Kidney (tissue), 14 donors: ENCODE data around the gene MYO7A. TPM values are rescaled to one million over a fixed set of nuclear protein-coding genes. Genes with fewer than 3 reads are reported as not detected.

Experiments
- DNase-seq, 5 donors: peaks; one replicate each; pipeline ENCODE4 v3.0.0-alpha.2; 2013 to 2020
- FAIRE-seq: peaks from 2 replicates; lab custom pipeline; 2012; peaks lifted over from hg19 to GRCh38; lab: Jason Lieb, UNC
- H3K27ac ChIP-seq, 2 donors: one replicate each; pipeline ENCODE4 v1.7.0; 2013; ENCODE audit warnings: low read depth in 2 of 2, low read length in 2 of 2, inconsistent platforms in 1 of 2
- H3K27me3 ChIP-seq: one replicate; pipeline ENCODE4 v1.7.1; 2013; ENCODE audit warnings: low read length, inconsistent platforms; ENCODE audit not compliant: control insufficient read depth, insufficient read depth
- H3K36me3 ChIP-seq, 3 donors: one replicate each; pipeline versions ENCODE4 v1.7.0 to v1.7.1; 2013; ENCODE audit warnings: low read length in 3 of 3, control low read depth in 1 of 3, inconsistent platforms in 1 of 3; ENCODE audit not compliant: insufficient read depth in 3 of 3, control insufficient read depth in 2 of 3
- H3K4me1 ChIP-seq, 3 donors: one replicate each; pipeline versions ENCODE4 v1.7.0 to v1.7.1; 2013; ENCODE audit warnings: low read length in 3 of 3, inconsistent platforms in 1 of 3, low read depth in 1 of 3; ENCODE audit not compliant: control insufficient read depth in 2 of 3, insufficient read depth in 2 of 3
- H3K4me3 ChIP-seq, 3 donors: one replicate each; pipeline versions ENCODE4 v1.7.0 to v1.8.1; 2013; ENCODE audit warnings: low read length in 3 of 3, control low read depth in 1 of 3, inconsistent platforms in 1 of 3
- H3K9ac ChIP-seq, 3 donors: one replicate each; pipeline versions ENCODE4 v1.7.0 to v1.7.1; 2013; ENCODE audit warnings: low read length in 3 of 3, control low read depth in 1 of 3, inconsistent platforms in 1 of 3
- H3K9me3 ChIP-seq, 3 donors: one replicate each; pipeline versions ENCODE4 v1.7.0 to v1.7.1; 2013; ENCODE audit warnings: low read length in 3 of 3, control low read depth in 1 of 3, inconsistent platforms in 1 of 3; ENCODE audit not compliant: control insufficient read depth in 2 of 3, insufficient read depth in 1 of 3
- CTCF ChIP-seq: IDR thresholded peaks from 3 replicates; pipeline ENCODE4 v1.5.1; 2012; ENCODE audit warnings: mild to moderate bottlenecking, moderate library complexity, borderline replicate concordance; ENCODE audit not compliant: insufficient read depth; ENCODE audit errors: extremely low read depth
- intact Hi-C: fragments of 100-400 bp; cut with DNase I; formaldehyde crosslinking; loops from one replicate; pipeline ENCODE4 v1.11.1; 2022
- polyA plus RNA-seq: library from polyadenylated mRNA; stranded (reverse); fragments of 350-450 nt; fragmentation: Illumina TruSeq; extraction: RNeasy Lipid Tissue Mini Kit (QIAGEN cat#74804); gene quantifications from one replicate; pipeline ENCODE4 v1.2.3, GENCODE V29; 2014; ENCODE audit warnings: low read depth, low replicate concordance; ENCODE audit not compliant: insufficient read depth
- total RNA-seq: library from RNA; stranded (reverse); fragmentation: NEBNext Ultra II Directional; extraction: Animal tissue kit (Norgen Biotek cat#: 25700); gene quantifications from one replicate; pipeline ENCODE4 v1.2.1, GENCODE V29; 2021
- donor health status: control.
- donor health status: control.
- donor health status: control.
- donor health status: control.
- donor health status: control.
- donor health status: DM: yes; HTN: yes; CAD: no.
- donor health status: Normal renal cell carcinoma (clear cell type).

Gene MYO7A
- total and polyA plus RNA-seq, 2 donors from 2014 or later = 6.1 to 10.7 TPM

DNA sequence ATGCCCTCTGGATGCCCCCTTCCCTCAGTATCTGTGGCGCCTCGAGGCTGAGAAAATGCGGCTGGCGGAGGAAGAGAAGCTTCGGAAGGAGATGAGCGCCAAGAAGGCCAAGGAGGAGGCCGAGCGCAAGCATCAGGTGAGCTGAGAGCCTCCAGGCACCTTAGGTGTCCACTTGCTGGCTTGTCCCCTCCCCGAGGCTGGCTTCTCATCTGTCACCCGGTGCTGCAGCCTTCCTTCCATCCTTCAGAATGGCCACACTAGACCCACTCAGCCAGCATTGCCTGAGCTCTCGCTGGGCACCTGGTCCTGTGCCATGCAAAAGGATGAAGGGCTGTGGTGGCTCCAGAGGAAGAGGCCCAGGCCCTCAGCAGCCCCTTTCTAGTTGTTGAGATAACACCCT, 52.3 kb downstream of the MYO7A start:
- DNase-seq = peak in 1 of 5 donors; percentile 48
- H3K9me3 ChIP-seq = no peaks in the 10 kb centered on the region

GRCh38 chr11:77181226-77181625, 53.2 kb downstream of the MYO7A start:
- no peak overlapping the region for H3K4me3 ChIP-seq
- no peak overlapping the region for H3K9ac ChIP-seq
- no peaks in the 10 kb centered on the region for H3K9me3 ChIP-seq
- H3K36me3 ChIP-seq = no peaks in the 10 kb centered on the region
- intact Hi-C loops = no loop called here
- no peak for TF ChIP-seq CTCF
- no peaks in the 10 kb centered on the region for H3K27me3 ChIP-seq
- FAIRE-seq (no peak), DNase-seq (peak in 1 of 5 donors; percentile 43)
- peaks cover 0 to 4% (median 0%) of the 10 kb centered on the region in 3 donors for H3K4me1 ChIP-seq
- H3K27ac ChIP-seq = no peak overlapping the region

More for the DNA sequence above, 52.3 kb downstream of the MYO7A start:
- Histone ChIP-seq H3K27me3 (no peaks in the 10 kb centered on the region), H3K27ac (no peak overlapping the region), H3K4me3 (no peak overlapping the region), H3K36me3 (no peaks in the 10 kb centered on the region), H3K9ac (no peak overlapping the region), H3K4me1 (peaks cover 0 to 4% (median 0%) of the 10 kb centered on the region in 3 donors)
- intact Hi-C loops = no loop called here
- no peak for FAIRE-seq
- no peak for TF ChIP-seq CTCF

DNA sequence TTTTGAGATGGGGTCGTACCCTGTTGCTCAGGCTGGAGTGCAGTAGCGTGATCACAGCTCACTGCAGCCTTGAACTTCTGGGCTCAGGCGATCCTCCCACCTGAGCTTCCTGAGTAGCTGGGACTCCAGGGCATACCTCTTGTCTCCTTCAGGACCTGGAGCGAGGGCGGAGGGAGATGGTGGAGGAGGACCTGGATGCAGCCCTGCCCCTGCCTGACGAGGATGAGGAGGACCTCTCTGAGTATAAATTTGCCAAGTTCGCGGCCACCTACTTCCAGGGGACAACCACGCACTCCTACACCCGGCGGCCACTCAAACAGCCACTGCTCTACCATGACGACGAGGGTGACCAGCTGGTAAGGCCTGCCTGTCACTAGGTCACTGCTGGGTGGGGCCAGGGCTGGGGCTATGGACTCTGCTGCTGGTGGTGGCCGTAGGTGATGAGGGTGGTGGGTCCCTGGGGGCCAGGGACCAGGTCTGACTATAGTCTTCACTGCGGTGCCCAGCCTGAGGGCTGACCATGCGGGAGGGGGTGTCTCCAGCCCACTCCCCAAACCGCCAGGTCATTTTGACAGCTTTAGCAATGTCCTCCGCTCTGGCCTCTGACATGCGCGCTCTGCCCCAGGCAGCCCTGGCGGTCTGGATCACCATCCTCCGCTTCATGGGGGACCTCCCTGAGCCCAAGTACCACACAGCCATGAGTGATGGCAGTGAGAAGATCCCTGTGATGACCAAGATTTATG, 53.9 kb downstream of the MYO7A start:
- FAIRE-seq = no peak
- H3K4me3 ChIP-seq = no peak overlapping the region
- no peak overlapping the region for H3K27ac ChIP-seq
- no peaks in the 10 kb centered on the region for H3K36me3 ChIP-seq
- TF ChIP-seq CTCF = no peak
- no peaks in the 10 kb centered on the region for H3K27me3 ChIP-seq
- peak in 1 of 5 donors; percentile 59 for DNase-seq
- H3K4me1 ChIP-seq = peaks cover 0 to 4% (median 0%) of the 10 kb centered on the region in 3 donors
- H3K9ac ChIP-seq = no peak overlapping the region
- intact Hi-C loops = no loop called here
- no peaks in the 10 kb centered on the region for H3K9me3 ChIP-seq
